Hepatocyte (in vitro differentiated cells): ENCODE results near the gene CLDN12. TPM values are rescaled to one million over a fixed set of nuclear protein-coding genes. Genes with fewer than 3 reads are reported as not detected.

Experiments used
- DNase-seq: peaks from one replicate; pipeline ENCODE4 v3.0.0-alpha.2; 2016; ENCODE audit warnings: low spot score
- H2AFZ ChIP-seq: fragments of 200-600 bp; sonication (generic); 2 replicates; pipeline ENCODE4 v1.6.0; 2016; ENCODE audit warnings: antibody characterized with exemption, mild to moderate bottlenecking
- H3K27ac ChIP-seq: fragments of 200-600 bp; sonication (generic); 2 replicates; pipeline ENCODE4 v1.5.1; 2016; ENCODE audit warnings: mild to moderate bottlenecking
- H3K27me3 ChIP-seq: fragments of 200-600 bp; sonication (generic); 2 replicates; pipeline ENCODE4 v1.6.1; 2016
- H3K36me3 ChIP-seq: fragments of 200-600 bp; sonication (generic); replicated peaks from 2 replicates; pipeline ENCODE4 v1.5.1; 2016; ENCODE audit warnings: low read depth; ENCODE audit not compliant: insufficient read depth
- H3K4me1 ChIP-seq: fragments of 200-600 bp; sonication (generic); 2 replicates; pipeline ENCODE4 v1.5.1; 2016; ENCODE audit warnings: mild to moderate bottlenecking, moderate library complexity; ENCODE audit not compliant: insufficient read depth
- H3K4me2 ChIP-seq: fragments of 200-600 bp; sonication (generic); 2 replicates; pipeline ENCODE4 v1.6.0; 2016
- H3K4me3 ChIP-seq: fragments of 200-600 bp; sonication (generic); 2 replicates; pipeline ENCODE4 v1.5.1; 2016; ENCODE audit warnings: mild to moderate bottlenecking
- H3K79me2 ChIP-seq: fragments of 200-600 bp; sonication (generic); 2 replicates; pipeline ENCODE4 v1.6.0; 2017; ENCODE audit warnings: mild to moderate bottlenecking
- H3K9me2 ChIP-seq: fragments of 200-600 bp; sonication (generic); replicated peaks from 2 replicates; pipeline ENCODE4 v1.6.0; 2017; ENCODE audit warnings: mild to moderate bottlenecking; ENCODE audit not compliant: insufficient read depth
- H3K9me3 ChIP-seq: fragments of 200-600 bp; sonication (generic); 2 replicates; pipeline ENCODE4 v1.5.1; 2016; ENCODE audit warnings: low read depth, mild to moderate bottlenecking
- H4K20me1 ChIP-seq: fragments of 200-600 bp; sonication (generic); 2 replicates; pipeline ENCODE4 v1.6.0; 2016; ENCODE audit warnings: mild to moderate bottlenecking; ENCODE audit not compliant: insufficient read depth, poor library complexity, severe bottlenecking
- CTCF ChIP-seq: fragments of 200-600 bp; sonication (generic); IDR thresholded peaks from 2 replicates; pipeline ENCODE4 v1.5.1; 2016; ENCODE audit warnings: antibody characterized with exemption, mild to moderate bottlenecking; ENCODE audit not compliant: poor library complexity
- EZH2 ChIP-seq: fragments of 200-600 bp; sonication (generic); IDR thresholded peaks from 2 replicates; pipeline ENCODE4 v1.6.1; 2016; ENCODE audit warnings: antibody characterized with exemption, mild to moderate bottlenecking, borderline replicate concordance
- EZH2phosphoT487 ChIP-seq: fragments of 200-600 bp; sonication (generic); IDR thresholded peaks from one replicate; pipeline ENCODE4 v1.6.1; 2018; ENCODE audit warnings: antibody characterized with exemption, mild to moderate bottlenecking, low read depth, moderate library complexity; ENCODE audit not compliant: unreplicated experiment, severe bottlenecking
- WGBS: methylation state at CpG from one replicate; pipeline ENCODE4 v1.1.6; 2016; ENCODE audit warnings: low lambda C conversion rate; ENCODE audit errors: missing lambda C conversion rate; 5-methylcytosine and 5-hydroxymethylcytosine counted together
- polyA plus RNA-seq: library from polyadenylated mRNA; unstranded; fragments of >200 nt; fragmentation: Nextera tagmentation; extraction: Ambion mirVana; gene quantifications from 2 replicates; pipeline ENCODE4 v1.2.1, GENCODE V29; 2016
- total RNA-seq: library from RNA; depleted of rRNA; stranded (reverse); fragments of >200 nt; gene quantifications from 2 replicates; pipeline ENCODE4 v1.2.3, GENCODE V29; 2014

Gene CLDN12
- total and polyA plus RNA-seq, 2 experiments from 2014 or later = 21.2 to 53.0 TPM

GRCh38 chr7:90404777-90405176, 1.5 kb downstream of the CLDN12 start:
- Histone ChIP-seq H3K9me3 (no peaks in the 10 kb centered on the region), H3K9me2 (no peaks in the 10 kb centered on the region), H3K36me3 (no peaks in the 10 kb centered on the region), H3K27me3 (no peaks in the 10 kb centered on the region), H3K4me3 (peak overlapping the region; percentile 58), H3K4me2 (peak overlapping the region; percentile 79), H3K27ac (peak overlapping the region; percentile 98), H4K20me1 (no peaks in the 10 kb centered on the region), H3K4me1 (no peaks in the 10 kb centered on the region), H3K79me2 (peaks cover 34% of the 10 kb centered on the region), H2AFZ (no peak overlapping the region)
- peak; percentile 7 for DNase-seq
- WGBS = 98% methylated on average over 4 of the region's 4 CpGs
- TF ChIP-seq CTCF = no peak
- TF ChIP-seq EZH2phosphoT487 = no peak
- TF ChIP-seq EZH2 = no peak

- Histone ChIP-seq H3K4me2 (no peak overlapping the region), H3K9me2 (no peaks in the 10 kb centered on the region), H2AFZ (no peak overlapping the region), H3K4me3 (no peak overlapping the region), H3K27me3 (no peaks in the 10 kb centered on the region), H4K20me1 (no peaks in the 10 kb centered on the region), H3K79me2 (peaks cover 45% of the 10 kb centered on the region), H3K9me3 (no peaks in the 10 kb centered on the region), H3K27ac (no peak overlapping the region), H3K36me3 (no peaks in the 10 kb centered on the region), H3K4me1 (no peaks in the 10 kb centered on the region)
- 67% methylated on average over 1 of the region's 1 CpG for WGBS
- no peak for DNase-seq
- TF ChIP-seq EZH2 (no peak), CTCF (no peak), EZH2phosphoT487 (no peak)
These were observed 4.2 kb downstream of the CLDN12 start for GRCh38 chr7:90407484-90407821.

GRCh38 chr7:90408142-90408541, 4.9 kb downstream of the CLDN12 start:
- no peaks in the 10 kb centered on the region for H3K27me3 ChIP-seq
- TF ChIP-seq EZH2phosphoT487 (no peak), CTCF (no peak), EZH2 (no peak)
- no peaks in the 10 kb centered on the region for H3K9me3 ChIP-seq
- no peak overlapping the region for H3K27ac ChIP-seq
- H3K4me2 ChIP-seq = no peak overlapping the region
- H3K79me2 ChIP-seq = peaks cover 45% of the 10 kb centered on the region
- H4K20me1 ChIP-seq = no peaks in the 10 kb centered on the region
- no peaks in the 10 kb centered on the region for H3K9me2 ChIP-seq
- no peaks in the 10 kb centered on the region for H3K4me1 ChIP-seq
- no peak overlapping the region for H2AFZ ChIP-seq
- H3K4me3 ChIP-seq = no peak overlapping the region
- WGBS = 96% methylated on average over 1 of the region's 1 CpG
- H3K36me3 ChIP-seq = no peaks in the 10 kb centered on the region
- no peak for DNase-seq

GRCh38 chr7:90409667-90410066, 6.4 kb downstream of the CLDN12 start:
- no peaks in the 10 kb centered on the region for H3K9me2 ChIP-seq
- H3K79me2 ChIP-seq = peaks cover 38% of the 10 kb centered on the region
- H3K9me3 ChIP-seq = no peaks in the 10 kb centered on the region
- H4K20me1 ChIP-seq = no peaks in the 10 kb centered on the region
- no peak overlapping the region for H2AFZ ChIP-seq
- H3K36me3 ChIP-seq = no peaks in the 10 kb centered on the region
- H3K4me3 ChIP-seq = no peak overlapping the region
- no peaks in the 10 kb centered on the region for H3K27me3 ChIP-seq
- WGBS = 73% methylated on average over 3 of the region's 3 CpGs
- DNase-seq = peak; percentile 18
- no peak overlapping the region for H3K4me2 ChIP-seq
- TF ChIP-seq EZH2phosphoT487 = no peak
- no peak for TF ChIP-seq EZH2
- TF ChIP-seq CTCF = no peak
- peak overlapping the region; percentile 58 for H3K27ac ChIP-seq
- H3K4me1 ChIP-seq = no peaks in the 10 kb centered on the region
